ENCODE data around the gene B4GALT1.

B4GALT1 gene

GRCh38 chr9:33082538-33083326 lies 84.4 kb downstream of the B4GALT1 start:
- Histone ChIP-seq H3K27ac (peak overlapping the region in 6 of 21 experiments; percentile 9 to 81 (median 54)), H3K4me3 (no peak overlapping the region)

DNA sequence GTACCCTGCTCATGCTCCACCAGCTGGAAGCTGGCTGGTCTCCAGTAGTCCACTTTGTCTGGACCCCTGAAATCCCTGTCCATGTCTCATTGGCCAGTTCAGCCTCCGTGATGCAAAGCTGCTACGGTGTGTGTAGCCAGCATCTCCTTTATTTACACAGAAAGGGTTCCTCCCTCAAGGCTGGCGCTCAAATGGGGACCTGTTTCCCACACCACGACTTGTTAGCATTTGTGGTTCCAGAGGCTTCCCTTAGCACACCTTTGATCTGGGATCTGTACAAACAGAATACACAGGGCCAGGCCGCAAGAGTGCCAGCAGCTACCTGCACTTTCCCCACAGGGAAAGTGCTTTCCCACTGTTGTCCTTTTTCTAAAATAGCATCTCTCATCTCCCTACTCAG lies 85.0 kb downstream of the B4GALT1 start:
- Histone ChIP-seq H3K4me3 (no peak overlapping the region), H3K27ac (peak overlapping the region in 7 of 21 experiments; percentile 70 to 83 (median 81))

DNA sequence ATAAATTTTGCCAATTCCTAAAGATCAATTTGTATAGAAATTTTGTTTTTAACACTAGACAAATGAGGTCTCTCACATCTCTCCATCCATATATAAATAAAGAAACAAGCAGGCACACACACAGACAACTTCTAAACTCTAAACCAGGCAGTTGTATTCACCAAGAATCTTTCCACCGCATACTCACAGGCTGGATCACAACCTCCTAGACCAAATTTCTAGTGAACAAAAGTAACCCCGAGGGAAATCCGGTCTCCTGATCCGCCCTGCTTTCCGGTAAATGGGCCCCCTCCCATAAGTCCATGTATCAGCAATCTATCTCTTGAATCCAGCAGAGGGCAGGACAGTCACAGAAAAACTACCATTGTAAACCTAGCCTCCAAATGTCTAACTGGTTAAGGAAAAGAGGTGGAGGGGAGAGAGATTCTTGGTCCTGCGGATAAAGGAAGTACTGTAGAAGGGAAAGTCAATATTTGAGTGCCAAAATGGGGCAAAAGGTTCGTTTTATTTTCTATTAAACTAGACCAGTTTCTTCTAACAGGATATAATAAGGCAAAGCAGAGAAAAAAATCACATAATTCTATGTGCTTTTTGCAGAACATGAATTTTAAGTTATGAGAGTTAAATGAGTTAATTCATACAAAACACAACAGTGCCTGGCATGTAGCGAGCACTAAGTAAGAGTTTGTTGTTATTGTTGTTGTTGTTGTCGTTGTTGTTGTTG lies 85.8 kb downstream of the B4GALT1 start:
- peak overlapping the region in 2 of 7 experiments; percentile 5 to 8 for H3K4me3 ChIP-seq
- peak overlapping the region in 20 of 21 experiments; percentile 6 to 85 (median 74) for H3K27ac ChIP-seq

DNA sequence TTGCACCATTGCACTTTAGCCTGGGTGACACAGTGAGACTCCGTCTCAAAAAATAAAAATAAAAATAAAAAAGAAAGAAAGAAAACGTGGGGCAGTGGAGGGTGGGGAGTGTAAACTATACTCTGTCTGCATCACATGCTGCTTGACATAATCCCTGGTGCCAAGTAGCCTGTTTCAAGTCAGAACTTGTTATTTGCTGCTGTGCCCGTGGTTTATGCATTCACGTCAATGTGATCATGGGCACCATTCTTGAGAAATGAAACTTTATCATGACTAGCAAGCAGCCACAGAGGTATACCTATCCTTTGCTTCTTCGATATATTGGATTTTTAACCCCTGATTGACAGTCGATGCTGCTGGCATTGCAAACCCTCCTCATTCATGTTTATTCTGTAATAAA lies 86.6 kb downstream of the B4GALT1 start:
- peak overlapping the region in 1 of 7 experiments; percentile 5 for H3K4me3 ChIP-seq
- peak overlapping the region in 20 of 21 experiments; percentile 6 to 85 (median 74) for H3K27ac ChIP-seq

GRCh38 chr9:33076046-33077004 lies 90.8 kb downstream of the B4GALT1 start, which contains the start of gene SMU1:
Gene SMU1 (minus strand): TSS chr9:33076674. CDS start chr9:33076608, 66 bp downstream.
- H3K27ac ChIP-seq: peak within 1 kb of the TSS; percentile 75 to 99 (median 93)
- H3K4me3 ChIP-seq: peak within 1 kb of the TSS; percentile 51 to 84 (median 77)

GRCh38 chr9:33068991-33069390 lies 98.1 kb downstream of the B4GALT1 start:
- Histone ChIP-seq H3K4me3 (no peak overlapping the region), H3K27ac (peak overlapping the region in 1 of 21 experiments; percentile 12)

GRCh38 chr9:33065157-33066076 lies 101.7 kb downstream of the B4GALT1 start:
- Histone ChIP-seq H3K4me3 (no peak overlapping the region), H3K27ac (peak overlapping the region in 4 of 21 experiments; percentile 13 to 74 (median 25))

Measured in skin epidermis (tissue), 12 donors.